ENCODE data around the gene ZMYND11. TPM values are rescaled to one million over a fixed set of nuclear protein-coding genes. Genes with fewer than 3 reads are reported as not detected.

ZMYND11 gene
- total and polyA plus RNA-seq, 2 of the 13 experiments (the other 11 are each of a cell fraction or from before 2014, with no cell fraction given), result 17.5 to 38.7 TPM

GRCh38 chr10:293636-294035 is 158.4 kb downstream of the ZMYND11 start (continued):
- TF ChIP-seq RNF219 (CRISPR knock-in tag; IDR thresholded peaks at IDR 0.05) (no peak), HMG20A (CRISPR knock-in tag; IDR thresholded peaks at IDR 0.05; ENCODE audit: borderline replicate concordance) (no peak), ZNF639 (CRISPR knock-in tag; conservative IDR thresholded peaks at IDR 0.05) (no peak)

- no peaks in the 10 kb centered on the region for H3K36me3 ChIP-seq (replicated peaks in 1 of 2; ENCODE audit: control insufficient read depth in 1 of 2, insufficient read depth in 2 of 2, low read length in 2 of 2)
- CTCF ChIA-PET (ENCODE audit: low intra/inter-chr PET ratio, low total read pairs), result no interaction called here
- no peak for FAIRE-seq
- H3K9me3 ChIP-seq (ENCODE audit: low read length), result no peaks in the 10 kb centered on the region
- H3K9ac ChIP-seq (ENCODE audit: insufficient read depth, low read depth, low read length), result no peak overlapping the region
- POLR2A ChIA-PET, result no interaction called here
- in situ Hi-C loops (cut with HindIII; ENCODE audit: extremely low pct_ligation_motif_present, low pct_unique_long_range_greater_than_20kb) (no loop called here), intact Hi-C loops (cut with micrococcal nuclease; ENCODE audit: unreplicated experiment) (no loop called here)
- WGBS (ENCODE audit: low lambda C conversion rate), result 91% methylated on average over 6 of the region's 6 CpGs
- no TSS peak for BruUV-seq (replicated peaks)
- H3K4me3 ChIP-seq (replicated peaks in 1 of 3; ENCODE audit: insufficient read depth in 1 of 3, low read depth in 2 of 3, low read length in 3 of 3), result no peak overlapping the region
- DNase-seq (ENCODE audit: low spot score), result no peak
- H4K20me1 ChIP-seq (ENCODE audit: insufficient read depth, low read length), result no peaks in the 10 kb centered on the region
- no peak overlapping the region for H3K4me2 ChIP-seq (ENCODE audit: low read depth, low read length)
- H3K79me2 ChIP-seq (ENCODE audit: insufficient read depth, low read length), result no peaks in the 10 kb centered on the region
- H3K27ac ChIP-seq (ENCODE audit: extremely low read length, insufficient read depth, low read length), result no peak overlapping the region
- H3K27me3 ChIP-seq (ENCODE audit: control insufficient read depth in 1 of 2, insufficient read depth in 2 of 2, low read length in 2 of 2), result no peaks in the 10 kb centered on the region
- no peak for ATAC-seq
- H3K4me1 ChIP-seq (ENCODE audit: insufficient read depth, low read length), result no peaks in the 10 kb centered on the region
- H2AFZ ChIP-seq (ENCODE audit: low read length), result no peak overlapping the region
- TF ChIP-seq GTF3A (CRISPR knock-in tag; conservative IDR thresholded peaks at IDR 0.05) (no peak), UBTF (CRISPR knock-in tag; IDR thresholded peaks at IDR 0.05) (no peak), ZNF329 (CRISPR knock-in tag; IDR thresholded peaks at IDR 0.05; ENCODE audit: low read depth) (no peak), BRF2 (CRISPR knock-in tag; IDR thresholded peaks at IDR 0.05) (no peak), AHDC1 (CRISPR knock-in tag; IDR thresholded peaks at IDR 0.05; ENCODE audit: borderline replicate concordance) (no peak)
Measured at GRCh38 chr10:297567-297966, 162.3 kb downstream of the ZMYND11 start.

Data from HepG2 (cell line).